ENCODE data around the gene WAPL. TPM values are rescaled to one million over a fixed set of nuclear protein-coding genes. Genes with fewer than 3 reads are reported as not detected.

The WAPL gene
- total RNA-seq, 2 experiments from 2014 or later = 51.1 to 75.7 TPM

DNA sequence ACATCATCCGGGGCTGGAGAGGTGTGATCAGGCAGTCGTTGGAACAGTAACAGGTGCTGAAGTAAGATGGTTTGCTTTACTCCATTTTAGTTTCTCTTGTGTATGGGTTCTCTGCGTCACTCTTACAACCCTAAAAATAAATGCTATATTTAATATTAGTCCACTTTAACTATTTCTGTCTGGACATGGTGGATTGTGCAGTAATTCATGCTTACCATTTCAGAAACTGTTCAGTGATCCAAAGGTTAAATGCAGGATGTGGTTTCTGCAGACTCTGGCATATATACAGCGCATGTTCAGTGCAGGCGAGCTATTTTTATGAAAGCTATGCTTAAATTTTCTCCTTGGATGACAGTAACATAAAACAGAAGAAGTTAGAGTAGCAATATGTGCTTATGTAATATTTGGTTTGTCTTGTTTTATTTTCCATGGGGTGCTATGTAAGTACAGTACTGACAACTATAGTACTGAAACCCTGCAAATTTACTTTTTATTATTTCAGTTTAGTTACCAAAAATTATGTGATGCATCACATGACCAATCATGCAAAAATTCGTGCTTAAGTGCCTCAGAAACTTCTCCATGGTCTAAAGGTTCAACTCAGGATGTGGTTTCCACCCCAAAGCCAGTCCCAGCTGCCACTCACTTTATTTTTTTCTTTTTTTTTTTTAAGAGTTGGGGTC lies 108.4 kb downstream of the WAPL start:
- Histone ChIP-seq H3K4me1 (ENCODE audit: insufficient read depth, low read length, poor library complexity, severe bottlenecking) (peaks cover 86% of the 10 kb centered on the region), H3K27ac (ENCODE audit: low read depth, low read length, poor library complexity, severe bottlenecking) (peak overlapping the region; percentile 95), H2AFZ (ENCODE audit: low read length) (peak overlapping the region; percentile 45; the same call in 1 of the 2 replicates), H3K9me2 (ENCODE audit: insufficient read depth, low read length) (no peaks in the 10 kb centered on the region), H3K9me3 (ENCODE audit: low read length) (peaks cover 22% of the 10 kb centered on the region; the same call in 1 of the 2 replicates), H3K79me2 (ENCODE audit: insufficient read depth, low read depth, low read length) (peaks cover 4% of the 10 kb centered on the region; the same call in 1 of the 2 replicates), H4K20me1 (ENCODE audit: insufficient read depth, low read length) (no peaks in the 10 kb centered on the region), H3K4me3 (ENCODE audit: low read depth, low read length, poor library complexity, severe bottlenecking) (peak overlapping the region; percentile 40), H3K36me3 (ENCODE audit: insufficient read depth, low read length) (peaks cover 9% of the 10 kb centered on the region), H3K4me2 (ENCODE audit: low read length) (peak overlapping the region; percentile 71)
- TF ChIP-seq, protein P1, sequence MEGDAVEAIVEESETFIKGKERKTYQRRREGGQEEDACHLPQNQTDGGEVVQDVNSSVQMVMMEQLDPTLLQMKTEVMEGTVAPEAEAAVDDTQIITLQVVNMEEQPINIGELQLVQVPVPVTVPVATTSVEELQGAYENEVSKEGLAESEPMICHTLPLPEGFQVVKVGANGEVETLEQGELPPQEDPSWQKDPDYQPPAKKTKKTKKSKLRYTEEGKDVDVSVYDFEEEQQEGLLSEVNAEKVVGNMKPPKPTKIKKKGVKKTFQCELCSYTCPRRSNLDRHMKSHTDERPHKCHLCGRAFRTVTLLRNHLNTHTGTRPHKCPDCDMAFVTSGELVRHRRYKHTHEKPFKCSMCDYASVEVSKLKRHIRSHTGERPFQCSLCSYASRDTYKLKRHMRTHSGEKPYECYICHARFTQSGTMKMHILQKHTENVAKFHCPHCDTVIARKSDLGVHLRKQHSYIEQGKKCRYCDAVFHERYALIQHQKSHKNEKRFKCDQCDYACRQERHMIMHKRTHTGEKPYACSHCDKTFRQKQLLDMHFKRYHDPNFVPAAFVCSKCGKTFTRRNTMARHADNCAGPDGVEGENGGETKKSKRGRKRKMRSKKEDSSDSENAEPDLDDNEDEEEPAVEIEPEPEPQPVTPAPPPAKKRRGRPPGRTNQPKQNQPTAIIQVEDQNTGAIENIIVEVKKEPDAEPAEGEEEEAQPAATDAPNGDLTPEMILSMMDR (conservative IDR thresholded peaks at IDR 0.05; ENCODE audit: low read length) = no peak
- no peak for TF ChIP-seq EZH2phosphoT487 (IDR thresholded peaks at IDR 0.05; ENCODE audit: borderline replicate concordance, low read depth, low read length)
- peak; percentile 98 for DNase-seq (ENCODE audit: low spot score)
- BruUV-seq (replicated peaks) = no TSS peak
- intact Hi-C loops (cut with micrococcal nuclease; ENCODE audit: unreplicated experiment) = loop anchor here (1.0 kb wide), 3 partner anchors 13 to 108 kb away; partner anchors contain the start of gene WAPL
- ChIA-PET POLR2A (interaction anchor here (0.6 to 5.8 kb wide), 9 partner anchors 12 to 177 kb away, joined by 3 to 113 read pairs (median 4); no protein-coding TSS in a partner anchor), CTCF (ENCODE audit: unreplicated experiment) (interaction anchor here (0.5 to 1.3 kb wide), 4 partner anchors 13 to 35 kb away, joined by 3 to 6 read pairs (median 3); no protein-coding TSS in a partner anchor)

DNA sequence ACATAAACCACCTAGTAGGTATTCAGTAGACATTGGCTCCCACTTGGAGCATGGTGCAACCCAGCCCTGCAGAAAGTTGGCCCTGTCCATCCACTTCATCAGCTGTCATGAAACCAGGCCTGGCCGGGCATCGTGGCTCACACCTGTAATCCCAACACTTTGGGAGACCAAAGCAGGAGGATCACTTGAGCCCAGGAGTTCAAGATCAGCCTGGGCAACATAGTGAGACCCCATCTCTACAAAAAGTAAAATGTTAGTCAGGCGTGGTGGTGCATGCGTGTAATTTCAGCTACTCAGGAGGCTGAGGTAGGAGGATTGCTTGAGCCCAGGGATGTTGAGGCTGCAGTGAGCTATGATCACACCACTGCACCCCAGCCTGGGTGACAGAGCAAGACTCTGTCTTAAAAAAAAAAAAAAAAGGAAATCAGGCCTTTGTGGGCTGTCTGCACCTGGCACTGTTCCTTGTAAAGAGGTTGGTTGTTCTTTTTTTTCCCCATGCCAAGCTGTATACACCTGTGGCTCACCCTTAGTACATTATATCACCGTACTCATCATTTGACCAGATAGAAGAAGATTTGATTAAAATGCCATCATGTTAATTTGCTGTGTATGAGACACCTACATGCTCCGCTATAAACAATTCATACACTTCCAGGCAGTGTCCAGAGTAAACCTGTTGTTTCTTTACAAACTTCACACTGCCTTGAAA lies 109.6 kb downstream of the WAPL start:
- Histone ChIP-seq H3K27ac (ENCODE audit: low read depth, low read length, poor library complexity, severe bottlenecking) (peak overlapping the region; percentile 95), H3K4me2 (ENCODE audit: low read length) (peak overlapping the region; percentile 71), H3K4me3 (ENCODE audit: low read depth, low read length, poor library complexity, severe bottlenecking) (peak overlapping the region; percentile 53), H4K20me1 (ENCODE audit: insufficient read depth, low read length) (no peaks in the 10 kb centered on the region), H3K79me2 (ENCODE audit: insufficient read depth, low read depth, low read length) (peaks cover 4% of the 10 kb centered on the region; the same call in 1 of the 2 replicates), H3K4me1 (ENCODE audit: insufficient read depth, low read length, poor library complexity, severe bottlenecking) (peaks cover 74% of the 10 kb centered on the region), H3K9me3 (ENCODE audit: low read length) (peaks cover 22% of the 10 kb centered on the region; the same call in 1 of the 2 replicates), H2AFZ (ENCODE audit: low read length) (no peak overlapping the region; the same call in 1 of the 2 replicates), H3K9me2 (ENCODE audit: insufficient read depth, low read length) (no peaks in the 10 kb centered on the region), H3K36me3 (ENCODE audit: insufficient read depth, low read length) (peaks cover 9% of the 10 kb centered on the region)
- DNase-seq (ENCODE audit: low spot score) = peak; percentile 90
- no TSS peak for BruUV-seq (replicated peaks)
- ChIA-PET POLR2A (interaction anchor here (0.7 to 5.8 kb wide), 12 partner anchors 9 to 1671 kb away, joined by 3 to 113 read pairs (median 8); partner anchors contain the start of gene WAPL), CTCF (ENCODE audit: unreplicated experiment) (interaction anchor here (1.2 to 2.3 kb wide), 3 partner anchors 8 to 172 kb away, joined by 3 to 13 read pairs (median 4); no protein-coding TSS in a partner anchor)
- TF ChIP-seq, protein P1 (conservative IDR thresholded peaks at IDR 0.05; ENCODE audit: low read length) = no peak
- TF ChIP-seq EZH2phosphoT487 (IDR thresholded peaks at IDR 0.05; ENCODE audit: borderline replicate concordance, low read depth, low read length) = no peak
- intact Hi-C loops (cut with micrococcal nuclease; ENCODE audit: unreplicated experiment) = no loop called here
